ENCODE data around the gene ZFYVE28. TPM values are rescaled to one million over a fixed set of nuclear protein-coding genes. Genes with fewer than 3 reads are reported as not detected.

ZFYVE28 gene
- polyA plus RNA-seq, 1 donor: 7.4 TPM

GRCh38 chr4:2256781-2257191 is 161.7 kb downstream of the ZFYVE28 start:
- no peak for DNase-seq
- no peaks in the 10 kb centered on the region for H3K9me3 ChIP-seq (ENCODE audit: control insufficient read depth, low read depth, low read length)
- WGBS (ENCODE audit: insufficient coverage, low lambda C conversion rate): no CpG with 5 or more reads among the region's 12 CpGs
- H3K36me3 ChIP-seq (ENCODE audit: control insufficient read depth, insufficient read depth, low read length): peaks cover 74% of the 10 kb centered on the region
- no peak overlapping the region for H3K27ac ChIP-seq (ENCODE audit: low read length)
- H3K4me3 ChIP-seq (ENCODE audit: low read length): no peak overlapping the region
- no peaks in the 10 kb centered on the region for H3K27me3 ChIP-seq (ENCODE audit: control insufficient read depth, insufficient read depth, low read length)
- H3K4me1 ChIP-seq (ENCODE audit: control insufficient read depth, insufficient read depth, low read length): peaks cover 21% of the 10 kb centered on the region

- H3K4me3 ChIP-seq (ENCODE audit: low read length): no peak overlapping the region
- H3K27me3 ChIP-seq (ENCODE audit: control insufficient read depth, insufficient read depth, low read length): no peaks in the 10 kb centered on the region
- peaks cover 21% of the 10 kb centered on the region for H3K4me1 ChIP-seq (ENCODE audit: control insufficient read depth, insufficient read depth, low read length)
- peaks cover 79% of the 10 kb centered on the region for H3K36me3 ChIP-seq (ENCODE audit: control insufficient read depth, insufficient read depth, low read length)
- WGBS (ENCODE audit: insufficient coverage, low lambda C conversion rate): no CpG with 5 or more reads among the region's 8 CpGs
- no peak for DNase-seq
- no peaks in the 10 kb centered on the region for H3K9me3 ChIP-seq (ENCODE audit: control insufficient read depth, low read depth, low read length)
- H3K27ac ChIP-seq (ENCODE audit: low read length): no peak overlapping the region
These were observed 162.2 kb downstream of the ZFYVE28 start for GRCh38 chr4:2256156-2256731.

- Histone ChIP-seq H3K9me3 (ENCODE audit: control insufficient read depth, low read depth, low read length) (no peaks in the 10 kb centered on the region), H3K27ac (ENCODE audit: low read length) (no peak overlapping the region), H3K4me1 (ENCODE audit: control insufficient read depth, insufficient read depth, low read length) (peaks cover 19% of the 10 kb centered on the region), H3K4me3 (ENCODE audit: low read length) (no peak overlapping the region), H3K27me3 (ENCODE audit: control insufficient read depth, insufficient read depth, low read length) (no peaks in the 10 kb centered on the region), H3K36me3 (ENCODE audit: control insufficient read depth, insufficient read depth, low read length) (peaks cover 85% of the 10 kb centered on the region)
- WGBS (ENCODE audit: insufficient coverage, low lambda C conversion rate): no CpG with 5 or more reads among the region's 18 CpGs
- DNase-seq: no peak
These were observed 162.8 kb downstream of the ZFYVE28 start for GRCh38 chr4:2255501-2256155.

GRCh38 chr4:2254665-2255500 is 163.6 kb downstream of the ZFYVE28 start:
- H3K36me3 ChIP-seq (ENCODE audit: control insufficient read depth, insufficient read depth, low read length): peaks cover 87% of the 10 kb centered on the region
- no peaks in the 10 kb centered on the region for H3K27me3 ChIP-seq (ENCODE audit: control insufficient read depth, insufficient read depth, low read length)
- DNase-seq: no peak
- no peaks in the 10 kb centered on the region for H3K9me3 ChIP-seq (ENCODE audit: control insufficient read depth, low read depth, low read length)
- no peak overlapping the region for H3K4me3 ChIP-seq (ENCODE audit: low read length)
- WGBS (ENCODE audit: insufficient coverage, low lambda C conversion rate): no CpG with 5 or more reads among the region's 32 CpGs
- H3K27ac ChIP-seq (ENCODE audit: low read length): no peak overlapping the region
- peaks cover 12% of the 10 kb centered on the region for H3K4me1 ChIP-seq (ENCODE audit: control insufficient read depth, insufficient read depth, low read length)

GRCh38 chr4:2253160-2254084 is 165.0 kb downstream of the ZFYVE28 start:
- Histone ChIP-seq H3K27me3 (ENCODE audit: control insufficient read depth, insufficient read depth, low read length) (no peaks in the 10 kb centered on the region), H3K4me1 (ENCODE audit: control insufficient read depth, insufficient read depth, low read length) (peaks cover 12% of the 10 kb centered on the region), H3K9me3 (ENCODE audit: control insufficient read depth, low read depth, low read length) (no peaks in the 10 kb centered on the region), H3K4me3 (ENCODE audit: low read length) (no peak overlapping the region), H3K36me3 (ENCODE audit: control insufficient read depth, insufficient read depth, low read length) (peaks cover 86% of the 10 kb centered on the region), H3K27ac (ENCODE audit: low read length) (no peak overlapping the region)
- no CpG with 5 or more reads among the region's 32 CpGs for WGBS (ENCODE audit: insufficient coverage, low lambda C conversion rate)
- no peak for DNase-seq

- Histone ChIP-seq H3K27ac (ENCODE audit: low read length) (no peak overlapping the region), H3K9me3 (ENCODE audit: control insufficient read depth, low read depth, low read length) (no peaks in the 10 kb centered on the region), H3K36me3 (ENCODE audit: control insufficient read depth, insufficient read depth, low read length) (peaks cover 86% of the 10 kb centered on the region), H3K4me1 (ENCODE audit: control insufficient read depth, insufficient read depth, low read length) (peaks cover 12% of the 10 kb centered on the region), H3K27me3 (ENCODE audit: control insufficient read depth, insufficient read depth, low read length) (no peaks in the 10 kb centered on the region), H3K4me3 (ENCODE audit: low read length) (no peak overlapping the region)
- no peak for DNase-seq
- no CpG with 5 or more reads among the region's 12 CpGs for WGBS (ENCODE audit: insufficient coverage, low lambda C conversion rate)
These were observed 165.8 kb downstream of the ZFYVE28 start for GRCh38 chr4:2252530-2253091.

GRCh38 chr4:2251795-2252529 is 166.5 kb downstream of the ZFYVE28 start:
- no CpG with 5 or more reads among the region's 16 CpGs for WGBS (ENCODE audit: insufficient coverage, low lambda C conversion rate)
- no peak overlapping the region for H3K4me3 ChIP-seq (ENCODE audit: low read length)
- H3K36me3 ChIP-seq (ENCODE audit: control insufficient read depth, insufficient read depth, low read length): peaks cover 84% of the 10 kb centered on the region
- peaks cover 10% of the 10 kb centered on the region for H3K4me1 ChIP-seq (ENCODE audit: control insufficient read depth, insufficient read depth, low read length)
- no peaks in the 10 kb centered on the region for H3K27me3 ChIP-seq (ENCODE audit: control insufficient read depth, insufficient read depth, low read length)
- no peak for DNase-seq
- H3K9me3 ChIP-seq (ENCODE audit: control insufficient read depth, low read depth, low read length): no peaks in the 10 kb centered on the region
- H3K27ac ChIP-seq (ENCODE audit: low read length): no peak overlapping the region

- DNase-seq: no peak
- Histone ChIP-seq H3K36me3 (ENCODE audit: control insufficient read depth, insufficient read depth, low read length) (peaks cover 77% of the 10 kb centered on the region), H3K4me1 (ENCODE audit: control insufficient read depth, insufficient read depth, low read length) (peaks cover 5% of the 10 kb centered on the region), H3K4me3 (ENCODE audit: low read length) (no peak overlapping the region), H3K9me3 (ENCODE audit: control insufficient read depth, low read depth, low read length) (no peaks in the 10 kb centered on the region), H3K27ac (ENCODE audit: low read length) (no peak overlapping the region), H3K27me3 (ENCODE audit: control insufficient read depth, insufficient read depth, low read length) (no peaks in the 10 kb centered on the region)
- WGBS (ENCODE audit: insufficient coverage, low lambda C conversion rate): no CpG with 5 or more reads among the region's 25 CpGs
These were observed 167.2 kb downstream of the ZFYVE28 start for GRCh38 chr4:2251073-2251794.
